Transverse colon (tissue), 4 donors: ENCODE data around the gene AKAP5.

Source experiments
- CTCF ChIP-seq, 5 experiments: fragments of 200-600 bp in 3 of 5; fragments of 450-650 bp in 2 of 5; sonication (generic) in 3 of 5; IDR thresholded peaks; 1 replicate in 2 of 5; 2 replicates in 3 of 5; pipeline ENCODE4 v1.5.1; 2016 to 2017; ENCODE audit warnings: antibody characterized with exemption in 5 of 5, inconsistent platforms in 3 of 5, mild to moderate bottlenecking in 2 of 5, moderate library complexity in 1 of 5
- EP300 ChIP-seq: sonication (generic); formaldehyde crosslinking; IDR thresholded peaks from one replicate; pipeline ENCODE4 v1.6.1; 2017; ENCODE audit warnings: antibody characterized with exemption, low read depth
- POLR2A ChIP-seq: fragments of 450-650 bp; IDR thresholded peaks from one replicate; pipeline ENCODE4 v1.6.1; 2016; ENCODE audit warnings: antibody characterized with exemption, mild to moderate bottlenecking, moderate library complexity
- POLR2AphosphoS5 ChIP-seq, 3 donors: sonication (generic); formaldehyde crosslinking; IDR thresholded peaks; one replicate each; pipeline ENCODE4 v1.6.1; 2016; ENCODE audit warnings: antibody characterized with exemption in 3 of 3

GRCh38 chr14:64500088-64500487 lies 34.8 kb downstream of the AKAP5 start:
- no peak for TF ChIP-seq CTCF (IDR thresholded peaks at IDR 0.05)
- no peak for TF ChIP-seq EP300
- TF ChIP-seq POLR2AphosphoS5 (IDR thresholded peaks at IDR 0.05) = no peak
- no peak for TF ChIP-seq POLR2A
